Heart left ventricle (tissue), 13 donors: ENCODE data around the gene LHX2.

Source experiments
- POLR2A ChIP-seq, 2 donors: fragments of 450-650 bp; IDR thresholded peaks; one replicate each; pipeline ENCODE4 v1.6.1; 2017; ENCODE audit warnings: antibody characterized with exemption in 2 of 2, mild to moderate bottlenecking in 2 of 2, moderate library complexity in 2 of 2
- TF ChIP-seq, protein P1 (sequence below), 12 donors: fragments of 200-600 bp; sonication (generic) in 4 of 12; IDR thresholded peaks; one replicate each; pipeline versions ENCODE4 v1.5.0 to v1.8.0; 2018 to 2022; ENCODE audit warnings: antibody characterized with exemption in 12 of 12, mild to moderate bottlenecking in 5 of 12
- donor health status: ischemic (EF 13 %, LVEDD 7.1; RV severe dilation, severe dysfunction).
- donor health status: DM: no; HTN: yes; CAD: no.
- donor health status: DM: no; HTN: no; CAD: no.
- donor health status: ischemic (EF 25% LVEDD 6.9; RV normal size, moderate dysfunction).
- donor health status: ischemic (EF 25% LVEDD 5.7; RV mildly dilated, moderate dysfunction).
- donor health status: ischemic (EF 35%, LVEDD 5.7; RV mildly dilated, moderate dysfunction).
- donor health status: nonischemic (EF 11% LVEDD 7.7; RV severe dilation, severe dysfunction).
- donor health status: DM: yes; HTN: yes; CAD: no.
- donor health status: PGD.
- donor health status: ischemic (EF 29% LVEDD 5.4; RV normal size, mild dysfunction).
- donor health status: nonischemic (EF 23%, LVEDD 6.1; RV moderate dilation, normal function).

DNA sequence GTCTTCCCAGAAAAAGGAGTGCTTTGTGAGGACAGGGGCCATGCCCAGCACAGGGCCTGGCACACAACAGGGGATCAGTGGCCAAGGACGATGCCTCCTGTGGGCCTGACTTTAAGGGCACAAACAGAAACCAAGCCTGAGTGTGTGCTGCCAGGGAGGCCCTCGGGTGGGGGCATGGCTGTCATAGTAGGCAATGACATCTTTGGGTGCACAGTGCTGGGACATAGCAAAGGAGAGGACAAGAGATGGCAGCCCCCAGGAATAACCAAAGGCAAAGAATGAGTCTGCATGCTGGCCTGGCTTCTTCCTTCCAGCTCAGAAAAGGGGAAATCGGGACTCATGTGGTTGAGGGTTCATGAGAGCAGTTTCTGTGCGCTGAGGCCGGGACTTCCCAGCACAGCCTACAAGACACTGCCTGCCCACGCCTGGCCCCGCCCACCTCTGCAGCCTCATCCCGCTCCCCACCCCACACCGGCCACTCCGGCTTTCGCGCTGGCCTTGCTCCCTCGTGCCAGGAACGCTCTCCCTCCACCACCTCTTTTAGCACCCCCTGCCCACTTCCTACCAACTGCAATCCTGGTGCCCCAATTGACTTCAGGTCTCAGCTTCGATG, 13.8 kb upstream of the LHX2 start:
- TF ChIP-seq, protein P1, sequence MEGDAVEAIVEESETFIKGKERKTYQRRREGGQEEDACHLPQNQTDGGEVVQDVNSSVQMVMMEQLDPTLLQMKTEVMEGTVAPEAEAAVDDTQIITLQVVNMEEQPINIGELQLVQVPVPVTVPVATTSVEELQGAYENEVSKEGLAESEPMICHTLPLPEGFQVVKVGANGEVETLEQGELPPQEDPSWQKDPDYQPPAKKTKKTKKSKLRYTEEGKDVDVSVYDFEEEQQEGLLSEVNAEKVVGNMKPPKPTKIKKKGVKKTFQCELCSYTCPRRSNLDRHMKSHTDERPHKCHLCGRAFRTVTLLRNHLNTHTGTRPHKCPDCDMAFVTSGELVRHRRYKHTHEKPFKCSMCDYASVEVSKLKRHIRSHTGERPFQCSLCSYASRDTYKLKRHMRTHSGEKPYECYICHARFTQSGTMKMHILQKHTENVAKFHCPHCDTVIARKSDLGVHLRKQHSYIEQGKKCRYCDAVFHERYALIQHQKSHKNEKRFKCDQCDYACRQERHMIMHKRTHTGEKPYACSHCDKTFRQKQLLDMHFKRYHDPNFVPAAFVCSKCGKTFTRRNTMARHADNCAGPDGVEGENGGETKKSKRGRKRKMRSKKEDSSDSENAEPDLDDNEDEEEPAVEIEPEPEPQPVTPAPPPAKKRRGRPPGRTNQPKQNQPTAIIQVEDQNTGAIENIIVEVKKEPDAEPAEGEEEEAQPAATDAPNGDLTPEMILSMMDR (IDR thresholded peaks at IDR 0.05), result no peak
- no peak for TF ChIP-seq POLR2A (IDR thresholded peaks at IDR 0.05)
